ENCODE data around the gene SHROOM3. TPM values are rescaled to one million over a fixed set of nuclear protein-coding genes. Genes with fewer than 3 reads are reported as not detected.

The SHROOM3 gene
- total RNA-seq, 1 experiment from 2014 or later = 27.6 TPM

DNA sequence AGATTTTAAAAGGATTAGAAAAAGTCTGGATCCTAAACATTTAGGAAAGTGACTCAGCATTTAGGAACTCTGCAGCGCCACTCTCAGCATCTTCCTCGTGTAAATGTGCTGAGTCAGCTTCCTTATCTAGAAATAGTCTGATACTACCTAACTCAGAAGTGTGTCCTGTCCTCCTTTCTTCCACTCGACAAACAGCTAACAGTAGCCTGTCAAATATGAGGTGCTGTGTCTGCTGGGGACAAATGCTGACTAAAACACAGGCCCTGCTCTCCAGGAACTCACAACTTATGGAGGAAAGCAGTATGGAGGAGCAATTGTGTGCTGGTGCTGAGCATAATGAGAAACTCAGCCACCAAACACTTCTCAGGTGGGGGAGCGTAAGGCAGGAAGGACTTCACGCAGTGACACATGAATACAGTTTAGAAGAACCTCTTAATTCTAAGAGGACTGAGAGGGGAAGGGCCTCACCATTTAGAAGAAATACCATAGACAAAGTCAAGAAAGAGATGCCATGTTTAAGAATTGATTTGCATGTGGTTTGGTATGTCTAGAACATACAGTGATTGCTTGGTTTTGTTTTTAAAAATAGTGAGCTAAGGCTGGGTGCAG is 337.6 kb downstream of the SHROOM3 start:
- no peak overlapping the region for H2BK120ac ChIP-seq (ENCODE audit: low read depth, low read length, poor library complexity, severe bottlenecking)
- H2BK12ac ChIP-seq (ENCODE audit: insufficient read length, low read depth, low read length) = no peak overlapping the region
- H3K79me1 ChIP-seq (ENCODE audit: insufficient read depth, low read depth, low read length, poor library complexity, severe bottlenecking) = no peaks in the 10 kb centered on the region
- no peak overlapping the region for H3K4ac ChIP-seq (ENCODE audit: low read depth, low read length)
- no peaks in the 10 kb centered on the region for H3K9me3 ChIP-seq (ENCODE audit: control insufficient read depth, low read depth, low read length)
- H3K27me3 ChIP-seq (ENCODE audit: insufficient read depth, low read length) = no peaks in the 10 kb centered on the region
- H3K9ac ChIP-seq (ENCODE audit: extremely low read depth, insufficient read length, low read length) = no peak overlapping the region
- Mint-ChIP-seq H3K36me3 (ENCODE audit: insufficient read depth in 1 of 3, low read depth in 3 of 3) (peaks cover 53 to 77% (median 73%) of the 10 kb centered on the region in 3 experiments), H3K4me1 (0 out of 4 replicates have a peak, but pooled peaks cover 0 to 2% of the 10 kb centered on the region in 2 experiments), H3K4me3 (no peak overlapping the region), H3K27ac (peak overlapping the region; percentile 8 to 41 (median 28); a peak in 5 of 7 replicates), H3K27me3 (ENCODE audit: low read depth) (no peaks in the 10 kb centered on the region), H3K9me3 (no peaks in the 10 kb centered on the region)
- no peaks in the 10 kb centered on the region for H3K4me1 ChIP-seq (ENCODE audit: insufficient read depth, low read length)
- no peak overlapping the region for H3K18ac ChIP-seq (ENCODE audit: insufficient read length, low read depth, low read length)
- H4K20me1 ChIP-seq (ENCODE audit: control insufficient read depth, insufficient read depth, insufficient read length) = no peaks in the 10 kb centered on the region
- WGBS (ENCODE audit: extremely low coverage, insufficient read length, low lambda C conversion rate) = no CpG with 5 or more reads among the region's 5 CpGs
- TF ChIP-seq, protein P1, sequence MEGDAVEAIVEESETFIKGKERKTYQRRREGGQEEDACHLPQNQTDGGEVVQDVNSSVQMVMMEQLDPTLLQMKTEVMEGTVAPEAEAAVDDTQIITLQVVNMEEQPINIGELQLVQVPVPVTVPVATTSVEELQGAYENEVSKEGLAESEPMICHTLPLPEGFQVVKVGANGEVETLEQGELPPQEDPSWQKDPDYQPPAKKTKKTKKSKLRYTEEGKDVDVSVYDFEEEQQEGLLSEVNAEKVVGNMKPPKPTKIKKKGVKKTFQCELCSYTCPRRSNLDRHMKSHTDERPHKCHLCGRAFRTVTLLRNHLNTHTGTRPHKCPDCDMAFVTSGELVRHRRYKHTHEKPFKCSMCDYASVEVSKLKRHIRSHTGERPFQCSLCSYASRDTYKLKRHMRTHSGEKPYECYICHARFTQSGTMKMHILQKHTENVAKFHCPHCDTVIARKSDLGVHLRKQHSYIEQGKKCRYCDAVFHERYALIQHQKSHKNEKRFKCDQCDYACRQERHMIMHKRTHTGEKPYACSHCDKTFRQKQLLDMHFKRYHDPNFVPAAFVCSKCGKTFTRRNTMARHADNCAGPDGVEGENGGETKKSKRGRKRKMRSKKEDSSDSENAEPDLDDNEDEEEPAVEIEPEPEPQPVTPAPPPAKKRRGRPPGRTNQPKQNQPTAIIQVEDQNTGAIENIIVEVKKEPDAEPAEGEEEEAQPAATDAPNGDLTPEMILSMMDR (conservative IDR thresholded peaks at IDR 0.05) = no peak
- no peaks in the 10 kb centered on the region for H3K79me2 ChIP-seq (ENCODE audit: insufficient read depth, low read length)
- H4K91ac ChIP-seq (ENCODE audit: insufficient read length, low read depth, low read length) = no peak overlapping the region
- H3K23ac ChIP-seq (ENCODE audit: insufficient read length, low read depth, low read length) = no peak overlapping the region
- no peak overlapping the region for H3K4me2 ChIP-seq (ENCODE audit: insufficient read depth, insufficient read length, low read length)
- no peak overlapping the region for H2BK20ac ChIP-seq (ENCODE audit: low read depth, low read length, poor library complexity, severe bottlenecking)
- H2AK5ac ChIP-seq (ENCODE audit: insufficient read length, low read length) = no peak overlapping the region
- no peak overlapping the region for H2BK5ac ChIP-seq (ENCODE audit: insufficient read length, low read length)
- H3K14ac ChIP-seq (ENCODE audit: insufficient read depth, low read length) = no peak overlapping the region
- H3T11ph ChIP-seq (ENCODE audit: low read length) = no peak overlapping the region
- no peaks in the 10 kb centered on the region for H3K23me2 ChIP-seq (ENCODE audit: insufficient read length, low read depth, low read length, poor library complexity, severe bottlenecking)
- no peak overlapping the region for H2AFZ ChIP-seq (ENCODE audit: low read length)
- H4K5ac ChIP-seq (ENCODE audit: insufficient read length, low read depth, low read length) = peak overlapping the region; percentile 56
- DNase-seq = no peak
- H3K56ac ChIP-seq (ENCODE audit: insufficient read length, low read depth, low read length) = no peak overlapping the region
- H4K8ac ChIP-seq (replicated peaks; ENCODE audit: insufficient read length, low read depth, low read length) = no peak overlapping the region
- no peak overlapping the region for H2BK15ac ChIP-seq (ENCODE audit: low read depth, low read length)
- no peak overlapping the region for H3K27ac ChIP-seq (ENCODE audit: insufficient read length, low read depth, low read length)
